Spleen (tissue), 11 donors: Measurements from ENCODE around the gene LSM14B. TPM values are rescaled to one million over a fixed set of nuclear protein-coding genes. Genes with fewer than 3 reads are reported as not detected.
A peak's percentile ranks its signal among the peaks of the same experiment; 100 is the strongest.

Experiments used
- DNase-seq: peaks from one replicate; pipeline ENCODE4 v3.0.0-alpha.2; 2020
- H3K27ac ChIP-seq, 8 donors: fragments of 200-600 bp; sonication (generic) in 7 of 8; 1 replicate in 4 of 8; 2 replicates in 4 of 8; pipeline versions ENCODE4 v1.5.0 to v1.8.0; 2016 to 2021; ENCODE audit warnings: inconsistent platforms in 4 of 8, mild to moderate bottlenecking in 4 of 8, moderate library complexity in 1 of 8
- H3K27me3 ChIP-seq, 7 donors: fragments of 200-600 bp; sonication (generic) in 6 of 7; replicated peaks in 1 of 7; 1 replicate in 4 of 7; 2 replicates in 3 of 7; pipeline versions ENCODE4 v1.5.0 to v1.8.0; 2016 to 2021; ENCODE audit warnings: inconsistent platforms in 3 of 7, mild to moderate bottlenecking in 1 of 7
- H3K36me3 ChIP-seq, 6 donors: fragments of 200-600 bp; sonication (generic) in 5 of 6; 1 replicate in 4 of 6; 2 replicates in 2 of 6; pipeline versions ENCODE4 v1.5.0 to v1.8.0; 2016 to 2021; ENCODE audit warnings: inconsistent platforms in 2 of 6
- H3K4me1 ChIP-seq, 6 donors: fragments of 200-600 bp; sonication (generic) in 5 of 6; 1 replicate in 3 of 6; 2 replicates in 3 of 6; pipeline versions ENCODE4 v1.5.0 to v1.8.0; 2016 to 2021; ENCODE audit warnings: inconsistent platforms in 3 of 6
- H3K4me3 ChIP-seq, 8 donors: fragments of 200-600 bp; sonication (generic) in 7 of 8; 1 replicate in 4 of 8; 2 replicates in 4 of 8; pipeline versions ENCODE4 v1.5.0 to v1.8.0; 2016 to 2021; ENCODE audit warnings: inconsistent platforms in 4 of 8, mild to moderate bottlenecking in 4 of 8, moderate library complexity in 2 of 8
- H3K9me3 ChIP-seq, 8 donors: fragments of 200-600 bp; sonication (generic) in 7 of 8; 1 replicate in 4 of 8; 2 replicates in 4 of 8; pipeline versions ENCODE4 v1.5.0 to v1.8.0; 2016 to 2021; ENCODE audit warnings: inconsistent platforms in 4 of 8
- POLR2A ChIP-seq, 3 donors: fragments of 450-650 bp; IDR thresholded peaks; one replicate each; pipeline ENCODE4 v1.5.1; 2017; ENCODE audit warnings: antibody characterized with exemption in 3 of 3, mild to moderate bottlenecking in 1 of 3
- POLR2AphosphoS5 ChIP-seq, 3 donors: sonication (generic); formaldehyde crosslinking; IDR thresholded peaks; one replicate each; pipeline ENCODE4 v1.5.1; 2017; ENCODE audit warnings: antibody characterized with exemption in 3 of 3
- WGBS, 5 donors: extraction: QIAGEN DNeasy Blood & Tissue Kit in 3 of 5; methylation state at CpG; one replicate each; pipeline versions ENCODE4 v1.1.5 to v1.1.7; 2013 to 2018; 5-methylcytosine and 5-hydroxymethylcytosine counted together
- intact Hi-C: fragments of 100-400 bp; cut with DNase I; formaldehyde crosslinking; loops from one replicate; pipeline ENCODE4 v1.15.0; 2023; ENCODE audit warnings: low total_unique reads
- polyA plus RNA-seq, 3 donors: library from polyadenylated mRNA; stranded (reverse); fragments of 200-250 nt; gene quantifications; one replicate each; pipeline ENCODE4 v1.2.1, GENCODE V29; 2013
- total RNA-seq, 7 donors: library from RNA; depleted of rRNA in 3 of 7; stranded (reverse); fragments of >200 nt in 3 of 7; fragmentation: NEBNext Ultra II Directional in 4 of 7; extraction: Animal tissue kit (Norgen Biotek cat#: 25700) in 4 of 7; gene quantifications; one replicate each; pipeline versions ENCODE4 v1.1.0 to v1.2.1, GENCODE V29; 2016 to 2021
- TF ChIP-seq, protein P1 (sequence below), 11 experiments: fragments of 200-600 bp in 7 of 11; fragments of 450-650 bp in 4 of 11; sonication (generic) in 4 of 11; IDR thresholded peaks in 8 of 11; conservative IDR thresholded peaks in 3 of 11; 1 replicate in 7 of 11; 2 replicates in 4 of 11; pipeline versions ENCODE4 v1.4.0 to v1.8.0; 2016 to 2021; ENCODE audit warnings: antibody characterized with exemption in 11 of 11, inconsistent platforms in 4 of 11, mild to moderate bottlenecking in 1 of 11
- donor health status: healthy with polysubstance abuse.
- donor health status: DM: no; HTN: no; CAD: no; lungs with moderate emphysema.
- donor health status: DM: no; HTN: no; CAD: no.
- donor health status: Bipolar disorder and iron deficiency.
- donor health status: healthy.
- donor health status: DM: no; HTN: no; CAD: no.
- donor health status: DM: yes; HTN: yes; CAD: no.

The LSM14B gene
- total and polyA plus RNA-seq, 10 donors, result 14.0 to 37.6 (median 26.0) TPM

- Histone ChIP-seq H3K4me1 (peaks cover 7 to 63% (median 37%) of the 10 kb centered on the region in 6 donors), H3K27ac (peak overlapping the region; percentile 65 to 97 (median 94)), H3K27me3 (peaks cover 0 to 28% (median 0%) of the 10 kb centered on the region in 7 donors), H3K4me3 (peak overlapping the region; percentile 59 to 96 (median 86)), H3K36me3 (peaks cover 0 to 23% (median 13%) of the 10 kb centered on the region in 6 donors), H3K9me3 (peaks cover 0 to 11% (median 0%) of the 10 kb centered on the region in 8 donors)
- intact Hi-C loops, result loop anchor here (5.0 kb wide), 1 partner anchor 54 kb away; the partner anchor contains the start of gene TAF4
- DNase-seq, result no peak
- 19 to 21% (median 19%) methylated on average over 45 of the region's 45 CpGs for WGBS, 5 donors
- TF ChIP-seq POLR2A (IDR thresholded peaks at IDR 0.05) (peak in 1 of 3 donors; percentile 22), POLR2AphosphoS5 (IDR thresholded peaks at IDR 0.05) (peak in 2 of 3 donors; percentile 51 to 69)
- TF ChIP-seq, protein P1, sequence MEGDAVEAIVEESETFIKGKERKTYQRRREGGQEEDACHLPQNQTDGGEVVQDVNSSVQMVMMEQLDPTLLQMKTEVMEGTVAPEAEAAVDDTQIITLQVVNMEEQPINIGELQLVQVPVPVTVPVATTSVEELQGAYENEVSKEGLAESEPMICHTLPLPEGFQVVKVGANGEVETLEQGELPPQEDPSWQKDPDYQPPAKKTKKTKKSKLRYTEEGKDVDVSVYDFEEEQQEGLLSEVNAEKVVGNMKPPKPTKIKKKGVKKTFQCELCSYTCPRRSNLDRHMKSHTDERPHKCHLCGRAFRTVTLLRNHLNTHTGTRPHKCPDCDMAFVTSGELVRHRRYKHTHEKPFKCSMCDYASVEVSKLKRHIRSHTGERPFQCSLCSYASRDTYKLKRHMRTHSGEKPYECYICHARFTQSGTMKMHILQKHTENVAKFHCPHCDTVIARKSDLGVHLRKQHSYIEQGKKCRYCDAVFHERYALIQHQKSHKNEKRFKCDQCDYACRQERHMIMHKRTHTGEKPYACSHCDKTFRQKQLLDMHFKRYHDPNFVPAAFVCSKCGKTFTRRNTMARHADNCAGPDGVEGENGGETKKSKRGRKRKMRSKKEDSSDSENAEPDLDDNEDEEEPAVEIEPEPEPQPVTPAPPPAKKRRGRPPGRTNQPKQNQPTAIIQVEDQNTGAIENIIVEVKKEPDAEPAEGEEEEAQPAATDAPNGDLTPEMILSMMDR (IDR thresholded peaks at IDR 0.05 in 8 of 11, conservative IDR thresholded peaks at IDR 0.05 in 3 of 11), result no peak
These were observed 1.1 kb upstream of the LSM14B start for GRCh38 chr20:62120990-62121775.

DNA sequence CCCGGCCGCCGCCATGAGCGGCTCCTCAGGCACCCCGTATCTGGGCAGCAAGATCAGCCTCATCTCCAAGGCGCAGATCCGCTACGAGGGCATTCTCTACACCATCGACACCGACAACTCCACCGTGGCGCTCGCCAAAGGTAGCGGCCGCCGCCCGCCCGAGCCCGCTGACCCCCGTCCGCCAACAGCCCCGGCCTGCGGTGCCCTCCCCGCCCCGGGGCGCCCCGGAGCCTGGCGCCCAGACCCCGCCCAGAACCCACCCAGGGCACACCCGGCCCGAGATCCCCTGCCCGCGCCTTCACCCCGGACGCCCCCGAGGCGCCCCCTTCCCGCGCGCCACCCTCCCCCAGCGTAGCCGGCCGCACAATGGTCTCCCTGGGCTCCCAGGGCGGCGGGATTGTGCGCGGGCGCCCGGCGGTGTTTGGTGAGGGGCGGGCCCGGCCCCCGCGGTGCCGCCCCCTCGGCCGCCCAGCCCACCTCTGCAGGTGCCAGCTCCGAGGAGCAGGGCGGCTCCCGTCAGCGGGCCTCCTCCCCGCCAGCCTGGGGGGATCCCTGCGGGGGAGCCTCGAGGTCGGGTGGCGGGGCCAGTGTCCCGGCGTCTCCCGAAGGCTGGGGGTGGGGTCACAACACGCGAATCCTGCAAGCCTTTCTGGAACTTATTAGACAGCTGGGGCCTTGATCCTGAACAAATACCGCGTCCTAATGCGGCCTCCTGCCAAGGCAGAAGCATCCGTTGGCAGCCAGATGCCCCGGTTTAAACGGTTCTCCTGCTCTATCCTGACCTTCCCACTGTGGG lies 577 bp downstream of the LSM14B start:
- Histone ChIP-seq H3K27ac (peak overlapping the region; percentile 69 to 97 (median 92)), H3K27me3 (peaks cover 0 to 14% (median 0%) of the 10 kb centered on the region in 7 donors), H3K4me1 (peaks cover 7 to 61% (median 30%) of the 10 kb centered on the region in 6 donors), H3K4me3 (peak overlapping the region; percentile 67 to 96 (median 86)), H3K36me3 (peaks cover 0 to 40% (median 29%) of the 10 kb centered on the region in 6 donors), H3K9me3 (no peaks in the 10 kb centered on the region)
- peak in 1 of 3 donors; percentile 9 for TF ChIP-seq POLR2AphosphoS5 (IDR thresholded peaks at IDR 0.05)
- TF ChIP-seq, protein P1 (IDR thresholded peaks at IDR 0.05 in 8 of 11, conservative IDR thresholded peaks at IDR 0.05 in 3 of 11), result no peak
- intact Hi-C loops, result loop anchor here (5.0 kb wide), 1 partner anchor 56 kb away; the partner anchor contains the start of gene TAF4
- WGBS, 5 donors, result 0 to 2% (median 1%) methylated on average over 9 to 77 of the region's 77 CpGs
- DNase-seq, result peak; percentile 92

- peaks cover 0 to 47% (median 36%) of the 10 kb centered on the region in 6 donors for H3K36me3 ChIP-seq
- peaks cover 7 to 59% (median 25%) of the 10 kb centered on the region in 6 donors for H3K4me1 ChIP-seq
- H3K9me3 ChIP-seq, result no peaks in the 10 kb centered on the region
- intact Hi-C loops, result loop anchor here (5.0 kb wide), 1 partner anchor 56 kb away; the partner anchor contains the start of gene TAF4
- H3K27ac ChIP-seq, result peak overlapping the region in 7 of 8 donors; percentile 70 to 97 (median 94)
- peak overlapping the region; percentile 67 to 96 (median 86) for H3K4me3 ChIP-seq
- DNase-seq, result no peak
- 40 to 47% (median 45%) methylated on average over 14 to 19 of the region's 19 CpGs for WGBS, 5 donors
- TF ChIP-seq POLR2A (IDR thresholded peaks at IDR 0.05) (no peak), POLR2AphosphoS5 (IDR thresholded peaks at IDR 0.05) (no peak)
- TF ChIP-seq, protein P1 (IDR thresholded peaks at IDR 0.05 in 8 of 11, conservative IDR thresholded peaks at IDR 0.05 in 3 of 11), result no peak
- peaks cover 0 to 7% (median 0%) of the 10 kb centered on the region in 7 donors for H3K27me3 ChIP-seq
These were observed 1.3 kb downstream of the LSM14B start for GRCh38 chr20:62123450-62124118.
